HG03025 (cell line): ENCODE results near the gene FN3KRP.

Experiments used
- ATAC-seq: cut with Tn5 transposase; IDR thresholded peaks from one replicate; pipeline ENCODE4 v1.9.1; 2021; ENCODE audit warnings: mild to moderate bottlenecking, moderate library complexity; ENCODE audit not compliant: unreplicated experiment, low FRiP score

FN3KRP gene

GRCh38 chr17:82703935-82704865, 12.3 kb upstream of the FN3KRP start:
- ATAC-seq: no peak

- no peak for ATAC-seq
These were observed 11.6 kb upstream of the FN3KRP start for GRCh38 chr17:82704886-82705285.

GRCh38 chr17:82705756-82706155, 10.8 kb upstream of the FN3KRP start:
- ATAC-seq: no peak

- no peak for ATAC-seq
These were observed 7.4 kb upstream of the FN3KRP start for GRCh38 chr17:82709024-82709675.

GRCh38 chr17:82709676-82710498, 6.6 kb upstream of the FN3KRP start:
- no peak for ATAC-seq

- no peak for ATAC-seq
These were observed 5.8 kb upstream of the FN3KRP start for GRCh38 chr17:82710499-82711232.

- ATAC-seq: no peak
These were observed 3.3 kb upstream of the FN3KRP start for GRCh38 chr17:82713071-82713723.

GRCh38 chr17:82718986-82719685, 2.6 kb downstream of the FN3KRP start:
- ATAC-seq: no peak

- ATAC-seq: no peak
These were observed 3.7 kb downstream of the FN3KRP start for GRCh38 chr17:82720204-82720603.

GRCh38 chr17:82722341-82723013, 6.0 kb downstream of the FN3KRP start:
- ATAC-seq: no peak

- no peak for ATAC-seq
These were observed 6.8 kb downstream of the FN3KRP start for GRCh38 chr17:82723169-82723807.

- no peak for ATAC-seq
These were observed 9.9 kb downstream of the FN3KRP start for GRCh38 chr17:82726427-82726826.

GRCh38 chr17:82729479-82730260, 13.2 kb downstream of the FN3KRP start:
- ATAC-seq: no peak

- no peak for ATAC-seq
These were observed 15.7 kb downstream of the FN3KRP start for GRCh38 chr17:82732118-82732743.

GRCh38 chr17:82734987-82735866, 18.7 kb downstream of the FN3KRP start, which contains the start of gene FN3K:
TSS of gene FN3K (plus strand) at chr17:82735615. CDS start at chr17:82735637, 22 bp downstream.
- no peak for ATAC-seq
